Measurements from ENCODE around the gene SDF4.

DNA sequence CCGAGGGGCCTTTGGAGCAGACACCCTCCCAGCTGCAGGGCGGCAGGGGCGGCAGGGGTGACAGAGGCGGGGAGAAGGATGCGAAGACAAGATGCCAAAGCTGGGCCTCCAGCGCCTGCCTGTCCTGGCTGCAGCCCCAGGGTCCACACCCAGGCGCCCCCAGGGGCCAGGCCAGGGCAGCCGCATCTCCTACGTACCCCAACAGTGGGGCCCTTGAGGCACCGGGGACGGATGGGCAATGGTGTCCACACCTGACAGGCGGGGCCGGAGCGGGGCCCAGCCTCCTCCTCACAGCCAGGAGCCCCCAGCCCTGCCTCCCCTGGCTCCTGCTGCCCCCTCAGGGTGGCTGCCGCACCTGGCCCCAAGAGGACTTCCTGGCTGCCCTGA is 7.4 kb upstream of the SDF4 start:
- TF ChIP-seq, protein P1, sequence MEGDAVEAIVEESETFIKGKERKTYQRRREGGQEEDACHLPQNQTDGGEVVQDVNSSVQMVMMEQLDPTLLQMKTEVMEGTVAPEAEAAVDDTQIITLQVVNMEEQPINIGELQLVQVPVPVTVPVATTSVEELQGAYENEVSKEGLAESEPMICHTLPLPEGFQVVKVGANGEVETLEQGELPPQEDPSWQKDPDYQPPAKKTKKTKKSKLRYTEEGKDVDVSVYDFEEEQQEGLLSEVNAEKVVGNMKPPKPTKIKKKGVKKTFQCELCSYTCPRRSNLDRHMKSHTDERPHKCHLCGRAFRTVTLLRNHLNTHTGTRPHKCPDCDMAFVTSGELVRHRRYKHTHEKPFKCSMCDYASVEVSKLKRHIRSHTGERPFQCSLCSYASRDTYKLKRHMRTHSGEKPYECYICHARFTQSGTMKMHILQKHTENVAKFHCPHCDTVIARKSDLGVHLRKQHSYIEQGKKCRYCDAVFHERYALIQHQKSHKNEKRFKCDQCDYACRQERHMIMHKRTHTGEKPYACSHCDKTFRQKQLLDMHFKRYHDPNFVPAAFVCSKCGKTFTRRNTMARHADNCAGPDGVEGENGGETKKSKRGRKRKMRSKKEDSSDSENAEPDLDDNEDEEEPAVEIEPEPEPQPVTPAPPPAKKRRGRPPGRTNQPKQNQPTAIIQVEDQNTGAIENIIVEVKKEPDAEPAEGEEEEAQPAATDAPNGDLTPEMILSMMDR (IDR thresholded peaks at IDR 0.05; ENCODE audit: borderline replicate concordance, extremely low read depth, low read length, poor library complexity, severe bottlenecking) = no peak
- TF ChIP-seq EZH2 (IDR thresholded peaks at IDR 0.05; ENCODE audit: borderline replicate concordance, low read depth, low read length, severe bottlenecking) = no peak

Data from DND-41 (cell line).